HCT116 (cell line): ENCODE results near the gene GNAI1. TPM values are rescaled to one million over a fixed set of nuclear protein-coding genes. Genes with fewer than 3 reads are reported as not detected.

Experiments
- ATAC-seq: fragments of 200-7000 bp; cut with Tn5 transposase; 2 replicates; pipeline ENCODE4 v1.9.1; 2020; ENCODE audit warnings: mild to moderate bottlenecking, moderate library complexity
- BruUV-seq: library from RNA; stranded (reverse); fragments of 400-500 nt; replicated peaks from 2 replicates; lab custom pipeline; 2021; lab: Mats Ljungman, UMichigan
- CTCF ChIA-PET: fragments of 300-600 bp; sonication (Branson Sonifier 250); formaldehyde crosslinking; loops from one replicate; lab custom pipeline; 2021; ENCODE audit warnings: antibody characterized with exemption; lab: Charles Lee
- POLR2A ChIA-PET: fragments of 300-600, 350-600 bp; sonication (Branson Sonifier 250); formaldehyde crosslinking; loops from one replicate; lab custom pipeline; 2021; ENCODE audit warnings: antibody characterized with exemption; lab: Charles Lee
- RAD21 ChIA-PET, 2 experiments: fragments of 300-600 bp; sonication (Branson Sonifier 250); formaldehyde crosslinking; loops; one replicate each; lab custom pipeline; 2023; ENCODE audit warnings: low total read pairs in 2 of 2; ENCODE audit not compliant: uncharacterized antibody in 2 of 2, unreplicated experiment in 2 of 2, low non-redundant PET in 1 of 2; lab: Charles Lee
- DNase-seq: peaks from one replicate; pipeline ENCODE4 v3.0.0-alpha.2; 2010; ENCODE audit warnings: low read depth, low spot score
- H2AFZ ChIP-seq: fragments of 200-600 bp; shearing (Covaris generic), sonication (generic); 2 replicates; pipeline ENCODE4 v1.6.1; 2017; ENCODE audit warnings: low read depth, mixed run types, mixed read lengths, antibody characterized with exemption, low read length; ENCODE audit not compliant: poor library complexity, severe bottlenecking
- H3K27ac ChIP-seq: 2 replicates; pipeline ENCODE4 v1.5.1; 2012; ENCODE audit warnings: low read depth, low read length
- H3K27me3 ChIP-seq: fragments of 200-600 bp; sonication (generic); 2 replicates; pipeline ENCODE4 v1.6.1; 2016; ENCODE audit warnings: mixed run types, low read length, mixed read lengths; ENCODE audit not compliant: insufficient read depth
- H3K36me3 ChIP-seq, 2 experiments: fragments of 200-500 bp in 1 of 2; fragments of 200-600 bp in 1 of 2; sonication (Bioruptor generic) in 1 of 2; sonication (generic) in 1 of 2; 2 replicates each; pipeline versions ENCODE4 v1.5.1 to v1.6.1; 2014 to 2016; ENCODE audit warnings: low read length in 2 of 2, inconsistent platforms in 1 of 2, mixed read lengths in 1 of 2, mixed run types in 1 of 2; ENCODE audit not compliant: insufficient read depth in 2 of 2, control insufficient read depth in 1 of 2
- H3K4me1 ChIP-seq, 2 experiments: fragments of 200-600 bp in 1 of 2; sonication (generic) in 1 of 2; 2 replicates each; pipeline versions ENCODE4 v1.5.1 to v1.6.1; 2012 to 2017; ENCODE audit warnings: low read length in 2 of 2, inconsistent platforms in 1 of 2, mild to moderate bottlenecking in 1 of 2, mixed read lengths in 1 of 2, mixed run types in 1 of 2, moderate library complexity in 1 of 2; ENCODE audit not compliant: insufficient read depth in 2 of 2, control insufficient read depth in 1 of 2
- H3K4me2 ChIP-seq: fragments of 200-600 bp; sonication (generic); 2 replicates; pipeline ENCODE4 v1.6.1; 2017; ENCODE audit warnings: mixed run types, low read length, mixed read lengths
- H3K4me3 ChIP-seq, 2 experiments: fragments of 200-600 bp in 1 of 2; sonication (generic) in 1 of 2; replicated peaks in 1 of 2; 2 replicates each; pipeline ENCODE4 v1.5.1; 2011 to 2016; ENCODE audit warnings: low read length in 2 of 2, control low read depth in 1 of 2, low read depth in 1 of 2, mild to moderate bottlenecking in 1 of 2, mixed read lengths in 1 of 2, mixed run types in 1 of 2
- H3K79me2 ChIP-seq: fragments of 200-600 bp; sonication (generic); 2 replicates; pipeline ENCODE4 v1.6.1; 2017; ENCODE audit warnings: mild to moderate bottlenecking, mixed run types, low read length, moderate library complexity, mixed read lengths; ENCODE audit not compliant: insufficient read depth
- H3K9ac ChIP-seq: fragments of 200-600 bp; sonication (generic); 2 replicates; pipeline ENCODE4 v1.6.1; 2016; ENCODE audit warnings: low read length, mixed read lengths
- H3K9me2 ChIP-seq: fragments of 200-600 bp; sonication (generic), shearing (Covaris generic); 2 replicates; pipeline ENCODE4 v1.6.1; 2017; ENCODE audit warnings: mixed run types, mild to moderate bottlenecking, moderate library complexity; ENCODE audit not compliant: insufficient read depth
- H3K9me3 ChIP-seq, 2 experiments: fragments of 200-500 bp in 1 of 2; fragments of 200-600 bp in 1 of 2; sonication (Bioruptor generic) in 1 of 2; sonication (generic) in 1 of 2; 2 replicates each; pipeline ENCODE4 v1.6.1; 2014 to 2017; ENCODE audit warnings: low read length in 2 of 2, mixed read lengths in 2 of 2, inconsistent platforms in 1 of 2, low read depth in 1 of 2, mild to moderate bottlenecking in 1 of 2, mixed run types in 1 of 2, moderate library complexity in 1 of 2; ENCODE audit not compliant: control insufficient read depth in 1 of 2, insufficient read depth in 1 of 2
- H4K20me1 ChIP-seq: fragments of 200-600 bp; sonication (generic), shearing (Covaris generic); 2 replicates; pipeline ENCODE4 v1.6.1; 2017; ENCODE audit warnings: mixed run types, mild to moderate bottlenecking, moderate library complexity; ENCODE audit not compliant: insufficient read depth
- CBX3 ChIP-seq: IDR thresholded peaks from 2 replicates; pipeline ENCODE4 v1.6.1; 2012; ENCODE audit warnings: low read depth
- CEBPB ChIP-seq: IDR thresholded peaks from 2 replicates; pipeline ENCODE4 v1.6.1; 2012; ENCODE audit warnings: low read depth
- EZH2 ChIP-seq: fragments of 200-600 bp; sonication (generic); IDR thresholded peaks from 2 replicates; pipeline ENCODE4 v1.6.1; 2017; ENCODE audit warnings: antibody characterized with exemption, mixed run types
- REST ChIP-seq: IDR thresholded peaks from 2 replicates; pipeline ENCODE4 v1.6.1; 2012; ENCODE audit warnings: low read depth
- SRF ChIP-seq: IDR thresholded peaks from 2 replicates; pipeline ENCODE4 v1.6.1; 2012; ENCODE audit warnings: low read depth
- ZFX ChIP-seq: fragments of 450-650 bp; IDR thresholded peaks from 2 replicates; pipeline ENCODE4 v1.6.1; 2017
- intact Hi-C: fragments of 100-400 bp; cut with micrococcal nuclease; formaldehyde crosslinking; loops from 2 replicates; pipeline ENCODE4 v1.10.0; 2022
- total RNA-seq: library from RNA; stranded (reverse); gene quantifications from one replicate; pipeline ENCODE4 v1.2.1, GENCODE V29; 2021; ENCODE audit not compliant: unreplicated experiment
- TF ChIP-seq, protein P1 (sequence below), 3 experiments: fragments of 200-600 bp in 1 of 3; sonication (generic) in 1 of 3; IDR thresholded peaks in 2 of 3; conservative IDR thresholded peaks in 1 of 3; 2 replicates each; pipeline ENCODE4 v1.5.1; 2012 to 2017; ENCODE audit warnings: low read depth in 2 of 3, low read length in 2 of 3, antibody characterized with exemption in 1 of 3, borderline replicate concordance in 1 of 3, control low read depth in 1 of 3, mild to moderate bottlenecking in 1 of 3, mixed read lengths in 1 of 3, mixed run types in 1 of 3, moderate library complexity in 1 of 3; ENCODE audit not compliant: insufficient read depth in 1 of 3
- TF ChIP-seq, protein P2 (sequence below): IDR thresholded peaks from 2 replicates; pipeline ENCODE4 v1.6.1; 2012

Gene GNAI1
- total RNA-seq, 1 experiment from 2014 or later: 148 TPM

DNA sequence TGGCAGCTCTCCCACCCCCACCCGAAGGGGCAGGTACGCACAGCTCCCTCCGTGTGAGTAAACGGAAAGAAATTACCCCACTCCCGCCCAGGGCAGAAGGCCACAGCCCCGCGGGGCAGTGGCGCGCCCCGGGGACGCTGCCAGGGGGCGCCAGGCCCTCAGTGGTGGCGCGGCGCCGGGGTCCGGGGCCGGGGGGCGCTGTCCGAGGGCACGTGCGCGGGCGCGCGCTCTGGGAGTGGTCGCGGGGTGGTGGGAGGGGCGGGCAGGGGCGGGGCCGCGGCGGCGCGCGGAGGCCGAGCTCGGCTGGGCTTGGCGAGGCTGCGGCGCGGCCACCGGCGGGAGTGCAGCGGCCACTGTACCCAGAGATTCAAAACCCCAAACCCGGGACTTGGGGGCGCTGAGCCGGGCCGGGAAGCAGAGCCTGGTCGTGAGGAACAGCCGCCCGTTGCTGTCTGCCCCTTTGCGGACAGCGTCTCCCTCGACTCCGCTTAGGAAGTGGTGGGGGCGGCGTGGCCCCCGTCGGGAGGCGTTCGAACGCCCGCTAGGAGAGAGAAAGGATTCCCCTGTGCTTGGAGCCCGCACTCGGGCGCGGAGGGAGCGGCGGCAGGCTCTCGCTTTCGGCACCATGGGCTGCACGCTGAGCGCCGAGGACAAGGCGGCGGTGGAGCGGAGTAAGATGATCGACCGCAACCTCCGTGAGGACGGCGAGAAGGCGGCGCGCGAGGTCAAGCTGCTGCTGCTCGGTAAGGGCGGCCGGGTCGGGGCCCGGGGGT, at the start of gene GNAI1 (continued):
- TF ChIP-seq EZH2 (no peak), SRF (no peak), CEBPB (no peak)
- TF ChIP-seq, protein P1, sequence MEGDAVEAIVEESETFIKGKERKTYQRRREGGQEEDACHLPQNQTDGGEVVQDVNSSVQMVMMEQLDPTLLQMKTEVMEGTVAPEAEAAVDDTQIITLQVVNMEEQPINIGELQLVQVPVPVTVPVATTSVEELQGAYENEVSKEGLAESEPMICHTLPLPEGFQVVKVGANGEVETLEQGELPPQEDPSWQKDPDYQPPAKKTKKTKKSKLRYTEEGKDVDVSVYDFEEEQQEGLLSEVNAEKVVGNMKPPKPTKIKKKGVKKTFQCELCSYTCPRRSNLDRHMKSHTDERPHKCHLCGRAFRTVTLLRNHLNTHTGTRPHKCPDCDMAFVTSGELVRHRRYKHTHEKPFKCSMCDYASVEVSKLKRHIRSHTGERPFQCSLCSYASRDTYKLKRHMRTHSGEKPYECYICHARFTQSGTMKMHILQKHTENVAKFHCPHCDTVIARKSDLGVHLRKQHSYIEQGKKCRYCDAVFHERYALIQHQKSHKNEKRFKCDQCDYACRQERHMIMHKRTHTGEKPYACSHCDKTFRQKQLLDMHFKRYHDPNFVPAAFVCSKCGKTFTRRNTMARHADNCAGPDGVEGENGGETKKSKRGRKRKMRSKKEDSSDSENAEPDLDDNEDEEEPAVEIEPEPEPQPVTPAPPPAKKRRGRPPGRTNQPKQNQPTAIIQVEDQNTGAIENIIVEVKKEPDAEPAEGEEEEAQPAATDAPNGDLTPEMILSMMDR (IDR thresholded peaks at IDR 0.05 in 2 of 3, conservative IDR thresholded peaks at IDR 0.05 in 1 of 3; ENCODE audit: borderline replicate concordance in 1 of 3, insufficient read depth in 1 of 3, low read depth in 2 of 3, low read length in 2 of 3): peak; percentile 41 to 44 (median 42); a peak in 4 of 6 replicates

DNA sequence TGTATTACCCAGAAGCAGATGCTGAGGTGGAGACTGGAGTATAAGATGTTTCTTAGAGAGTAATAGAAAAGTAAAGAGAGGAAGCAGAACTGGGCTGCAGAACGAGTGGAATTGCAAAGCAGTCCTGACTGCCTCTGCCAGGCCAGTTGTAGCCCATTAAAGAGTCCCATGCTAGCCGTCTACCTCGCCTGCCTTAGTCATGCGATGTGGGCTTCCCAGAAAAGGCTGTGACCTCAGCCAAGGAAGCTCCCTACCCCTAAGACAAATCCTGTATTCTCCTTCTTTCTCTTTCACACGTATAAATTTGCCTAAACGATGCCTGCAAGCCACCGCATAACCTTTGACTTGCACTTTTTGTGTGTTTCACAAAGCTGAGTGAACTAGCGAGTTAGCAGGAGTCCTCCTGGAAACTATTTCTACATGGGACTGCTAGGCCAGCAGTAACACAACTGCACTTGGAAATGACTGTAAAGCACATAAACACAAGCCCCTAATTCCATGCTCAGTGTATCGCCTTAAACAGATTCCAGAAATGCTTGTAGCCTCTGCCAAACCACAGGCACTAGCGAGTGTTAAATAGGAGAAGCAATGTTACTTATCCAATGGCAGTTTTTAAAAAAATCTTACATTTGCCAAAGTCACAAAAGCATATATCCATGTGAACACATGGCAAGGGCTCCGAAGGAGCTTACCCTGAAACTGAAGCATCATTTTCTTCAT, 47.4 kb upstream of the GNAI1 start:
- H3K79me2 ChIP-seq: no peaks in the 10 kb centered on the region
- ChIA-PET CTCF (interaction anchor here (1.8 kb wide), 1 partner anchor 10 kb away, joined by 6 read pairs; no protein-coding TSS in a partner anchor), POLR2A (no interaction called here), RAD21 (no interaction called here)
- H3K27me3 ChIP-seq: no peaks in the 10 kb centered on the region
- DNase-seq (peak; percentile 27), ATAC-seq (peak; percentile 80)
- peak; percentile 29; the same call in 1 of the 2 replicates for TF ChIP-seq CBX3
- TF ChIP-seq ZFX: no peak
- TF ChIP-seq, protein P2, sequence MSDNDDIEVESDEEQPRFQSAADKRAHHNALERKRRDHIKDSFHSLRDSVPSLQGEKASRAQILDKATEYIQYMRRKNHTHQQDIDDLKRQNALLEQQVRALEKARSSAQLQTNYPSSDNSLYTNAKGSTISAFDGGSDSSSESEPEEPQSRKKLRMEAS: 0 out of 2 replicates have a peak, but pooled peaks have one; percentile 21
- no peak for TF ChIP-seq REST
- H2AFZ ChIP-seq: peak overlapping the region; percentile 96
- no peaks in the 10 kb centered on the region for H4K20me1 ChIP-seq
- H3K9me2 ChIP-seq: no peaks in the 10 kb centered on the region
- intact Hi-C loops: loop anchor here (5.0 kb wide), 1 partner anchor 190 kb away; no protein-coding TSS in a partner anchor
- BruUV-seq: no TSS peak
- H3K9ac ChIP-seq: peak overlapping the region; percentile 61
- peak overlapping the region; percentile 85 for H3K4me2 ChIP-seq
- H3K4me1 ChIP-seq: peaks cover 44 to 65% of the 10 kb centered on the region in 2 experiments; a peak in 3 of 4 replicates
- H3K4me3 ChIP-seq: peak overlapping the region; percentile 15 to 52
- H3K27ac ChIP-seq: peak overlapping the region; percentile 89
- no peaks in the 10 kb centered on the region for H3K9me3 ChIP-seq
- no peaks in the 10 kb centered on the region for H3K36me3 ChIP-seq
